Stimulated activated CD8-positive, alpha-beta memory T cell treated with anti-CD3 and anti-CD28 coated beads, Interleukin-12 subunit alpha, Interleukin-12 subunit beta, amount 100 ng/mL, for 4 hours (primary cell): ENCODE data around the gene RAP1GAP2.
A peak's percentile ranks its signal among the peaks of the same experiment; 100 is the strongest.
"Not testable (repeated sequence)": the region's sequence is repeated elsewhere in the genome, so short reads cannot be mapped to it uniquely, and the experiment has no call there.

Experiments used
- DNase-seq: peaks from one replicate; pipeline ENCODE4 v3.0.0-alpha.2; 2020; ENCODE audit warnings: low read depth

RAP1GAP2 gene

DNA sequence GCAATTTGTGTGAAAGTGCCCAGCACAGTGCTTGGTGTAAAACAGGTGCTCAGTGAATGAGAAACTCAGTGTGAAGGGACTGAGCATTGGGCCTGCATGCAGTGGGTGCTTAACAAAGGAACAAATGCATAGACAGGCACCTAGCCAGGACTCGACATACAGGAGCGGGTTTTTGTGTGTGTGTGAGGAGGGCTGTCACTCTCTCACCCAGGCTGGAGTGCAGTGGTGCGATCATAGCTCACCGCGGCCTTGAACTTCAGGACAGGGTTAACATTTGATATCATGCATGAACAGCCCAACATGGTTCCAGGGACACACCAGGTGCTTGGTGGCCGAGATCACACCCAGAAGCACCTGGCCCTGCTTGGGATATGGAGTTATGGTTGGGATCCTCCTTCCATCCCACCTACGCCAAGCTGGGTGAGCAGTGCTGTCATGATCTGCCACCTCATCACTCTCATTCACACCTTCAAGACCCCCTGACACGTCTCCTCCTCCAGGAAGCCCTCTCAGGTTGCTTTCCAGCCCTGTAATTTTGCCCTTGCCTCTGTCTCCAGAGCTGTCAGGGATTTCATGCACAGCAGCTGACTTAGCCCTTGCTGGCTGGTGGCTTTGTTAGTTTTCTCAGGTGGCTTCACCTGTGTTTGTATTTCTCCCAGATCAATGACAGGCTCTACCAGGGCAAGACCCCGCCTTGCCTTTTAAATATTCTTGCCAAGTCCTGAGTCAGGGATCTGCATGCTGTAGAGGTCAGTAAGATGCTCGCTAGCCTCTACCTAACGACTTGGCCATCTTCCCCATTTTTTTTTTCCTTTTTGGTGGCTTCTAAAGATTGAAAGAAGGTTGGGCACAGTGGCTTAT is 200.8 kb downstream of the RAP1GAP2 start:
- no peak for DNase-seq

GRCh38 chr17:2998469-2998901 is 202.2 kb downstream of the RAP1GAP2 start:
- DNase-seq, result not testable (repeated sequence)

- DNase-seq, result no peak
Measured at GRCh38 chr17:3002538-3003295, 206.5 kb downstream of the RAP1GAP2 start.

DNA sequence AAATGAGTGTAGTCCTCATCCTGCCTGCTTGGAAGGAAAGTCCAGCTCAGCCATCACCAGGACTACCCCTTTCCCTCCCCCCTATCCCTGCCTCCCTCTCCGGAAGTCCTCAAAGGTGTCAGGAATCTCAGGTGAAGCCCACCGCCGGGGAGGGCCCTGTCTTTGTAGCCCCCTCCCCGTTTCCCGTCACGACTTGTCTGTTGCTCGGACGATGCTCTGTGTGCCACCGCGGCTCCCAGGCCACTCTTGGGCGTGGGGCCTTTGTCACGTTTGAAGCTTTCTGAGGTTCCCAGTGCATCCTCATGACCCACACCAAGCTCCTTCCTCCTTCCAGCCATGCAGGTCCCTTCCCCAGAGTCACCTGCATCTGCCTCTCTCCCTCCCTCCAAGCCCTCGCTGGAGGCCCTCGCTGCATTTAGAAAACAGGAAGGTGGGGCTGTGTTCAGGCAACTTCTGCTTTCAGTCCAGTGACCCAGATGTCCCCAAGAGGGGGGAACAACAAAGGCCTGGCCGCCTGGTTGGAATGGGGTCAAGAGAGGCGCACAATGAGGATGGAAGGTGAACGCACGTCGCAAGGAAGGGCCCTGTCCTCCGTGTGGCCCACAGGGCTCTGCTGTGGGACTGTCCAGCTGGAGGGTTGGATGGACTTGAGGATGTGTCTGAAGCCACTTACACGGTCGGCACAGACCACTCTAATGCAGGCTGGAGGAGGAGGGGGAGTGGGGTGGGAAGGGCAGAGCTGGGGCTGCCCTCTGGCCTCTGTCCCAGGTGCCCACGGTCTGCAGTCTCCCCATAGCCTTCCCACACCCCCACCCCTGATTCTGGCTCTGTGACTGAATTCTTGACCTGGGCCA is 207.3 kb downstream of the RAP1GAP2 start:
- no peak for DNase-seq

- peak; percentile 22 for DNase-seq
Measured at GRCh38 chr17:3004150-3004801, 208.0 kb downstream of the RAP1GAP2 start.

DNA sequence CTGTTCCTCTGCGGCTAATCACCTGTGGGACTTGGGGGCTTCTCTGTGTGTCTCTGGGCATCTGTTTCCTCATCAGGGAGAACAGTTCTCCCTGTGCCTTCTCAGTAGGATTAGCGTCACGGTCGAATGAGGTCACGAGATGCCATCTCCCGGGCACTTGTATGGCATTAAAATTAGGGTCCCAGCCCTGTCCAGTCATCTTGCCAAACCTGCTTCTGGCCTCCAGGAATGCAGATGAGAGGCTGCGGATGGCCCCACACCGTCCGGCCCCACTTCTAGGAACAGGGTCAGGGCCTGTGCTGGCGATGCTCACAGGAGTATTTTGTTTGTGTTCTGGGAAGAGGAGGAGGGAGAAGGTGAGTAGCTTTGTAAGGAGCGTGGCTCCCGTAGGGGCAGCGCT is 208.7 kb downstream of the RAP1GAP2 start:
- DNase-seq, result no peak

- DNase-seq, result no peak
Measured at GRCh38 chr17:3005696-3006095, 209.5 kb downstream of the RAP1GAP2 start.

GRCh38 chr17:3006801-3007200 is 210.6 kb downstream of the RAP1GAP2 start:
- DNase-seq, result no peak

DNA sequence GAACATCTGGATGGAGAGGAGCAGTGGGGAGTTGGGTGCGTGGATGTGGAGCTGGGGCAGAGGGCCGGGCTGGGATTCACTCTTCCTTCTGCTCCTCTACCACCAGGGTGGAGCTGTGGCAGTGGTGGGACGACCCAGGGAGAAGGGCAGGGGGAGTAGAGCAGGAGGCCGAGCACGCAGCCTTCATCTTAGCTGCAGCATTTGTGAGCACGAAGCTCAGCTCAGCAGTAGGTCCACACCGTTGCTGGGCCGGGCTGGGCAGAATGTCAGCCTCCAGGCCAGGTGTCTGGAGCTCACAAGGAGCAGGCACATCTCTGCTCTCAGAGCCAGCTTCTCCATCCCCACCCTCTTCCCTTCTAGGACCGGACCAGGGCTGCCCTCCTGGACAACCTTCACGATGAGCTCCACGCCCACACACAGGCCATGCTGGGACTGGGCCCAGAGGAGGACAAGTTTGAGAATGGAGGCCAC is 211.4 kb downstream of the RAP1GAP2 start:
- DNase-seq, result no peak

GRCh38 chr17:3008336-3009288 is 212.4 kb downstream of the RAP1GAP2 start:
- no peak for DNase-seq

DNA sequence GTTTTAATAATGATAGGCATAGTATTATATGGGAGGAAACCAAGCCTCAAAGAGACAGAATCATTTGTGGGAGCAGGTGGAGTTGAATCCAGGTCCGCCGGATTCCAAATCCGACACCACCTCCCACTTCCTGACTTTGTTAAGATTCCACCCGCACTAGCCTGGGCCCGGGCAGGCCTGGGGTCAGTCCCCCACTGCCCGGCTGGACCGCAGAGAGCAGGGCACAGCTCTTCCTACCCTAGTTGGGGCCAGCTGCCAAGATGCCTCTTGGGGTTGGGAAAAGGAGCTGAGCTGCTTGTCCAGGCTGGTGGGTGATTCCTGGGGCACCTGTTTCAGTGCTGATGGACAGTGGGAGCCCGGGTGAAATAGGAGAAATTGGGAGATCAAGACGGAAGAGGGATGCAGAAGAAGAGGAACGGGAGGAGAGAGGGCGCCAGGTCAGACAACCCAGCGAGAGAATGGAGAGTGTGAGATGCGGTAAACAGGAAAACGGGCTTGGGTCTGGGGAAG is 213.2 kb downstream of the RAP1GAP2 start:
- DNase-seq, result no peak

DNA sequence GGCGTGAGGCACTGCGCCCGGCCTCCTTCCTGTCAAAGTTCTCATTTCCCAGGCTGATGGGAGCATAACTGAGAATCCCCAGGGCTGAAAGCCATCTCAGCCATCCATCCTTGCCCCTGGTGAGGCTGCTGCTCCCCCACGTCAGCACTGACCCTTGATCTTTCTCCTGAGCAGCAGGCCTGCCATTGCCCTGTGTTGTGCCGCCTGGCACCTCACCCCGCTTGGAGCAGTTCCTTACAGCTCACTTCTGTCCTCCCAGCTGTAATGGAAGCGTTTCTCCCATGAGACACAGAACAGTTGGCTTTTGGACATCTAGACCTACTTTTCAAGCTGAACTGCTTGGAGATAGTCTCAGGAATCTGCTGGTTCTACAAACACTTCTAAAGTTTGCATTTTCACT is 215.7 kb downstream of the RAP1GAP2 start:
- no peak for DNase-seq

DNA sequence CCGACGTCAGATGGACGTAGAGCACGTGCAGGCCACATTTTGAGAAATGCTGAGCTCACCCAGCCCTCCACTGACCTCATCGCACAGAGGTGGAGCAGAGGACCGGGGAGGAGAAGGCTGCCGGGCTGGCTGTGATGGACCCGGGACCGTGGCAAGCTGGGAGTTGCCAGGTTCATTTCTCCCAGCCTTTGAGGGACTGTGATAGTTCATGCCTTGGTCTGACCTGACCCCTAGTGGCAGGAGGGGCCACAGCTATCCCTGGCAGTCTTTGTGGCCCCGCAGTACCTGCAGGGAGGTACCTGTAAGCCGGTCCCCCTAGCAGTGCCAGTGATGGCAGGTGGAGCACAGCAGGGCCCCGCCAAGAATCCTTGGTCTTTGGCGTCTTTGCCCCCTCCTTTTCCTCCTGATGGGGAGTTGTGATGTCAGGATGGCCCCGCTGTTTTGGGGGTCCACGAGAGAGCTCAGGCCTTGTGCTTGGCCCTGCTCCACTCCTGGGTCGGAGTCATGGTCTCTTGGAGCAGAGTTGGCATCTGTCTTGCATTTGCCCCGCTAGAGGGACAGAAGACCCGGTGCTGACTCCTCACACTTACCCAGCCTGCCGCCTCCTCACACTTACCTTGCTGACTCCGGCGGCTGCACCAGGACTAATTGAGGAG is 216.8 kb downstream of the RAP1GAP2 start:
- peak; percentile 27 for DNase-seq

DNA sequence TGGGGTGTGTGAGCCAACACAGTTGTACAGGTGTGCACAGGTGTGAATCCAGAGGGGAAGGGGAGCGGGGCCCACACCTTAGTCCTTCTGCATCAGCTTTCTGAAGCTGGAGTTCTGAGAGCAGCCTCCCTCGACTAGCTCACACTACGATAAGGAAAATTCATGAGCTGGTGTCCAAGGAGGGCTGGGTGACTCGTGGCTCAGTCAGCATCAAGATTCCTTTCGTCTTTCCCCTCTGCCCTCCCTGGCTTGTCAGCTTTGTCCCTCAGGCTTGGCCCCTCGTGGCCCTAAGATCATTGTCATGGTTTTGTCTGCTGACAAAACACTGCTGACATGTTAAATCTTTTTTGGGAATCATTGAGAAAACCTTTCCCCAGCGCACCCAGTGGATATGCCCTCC is 219.7 kb downstream of the RAP1GAP2 start:
- DNase-seq, result no peak

DNA sequence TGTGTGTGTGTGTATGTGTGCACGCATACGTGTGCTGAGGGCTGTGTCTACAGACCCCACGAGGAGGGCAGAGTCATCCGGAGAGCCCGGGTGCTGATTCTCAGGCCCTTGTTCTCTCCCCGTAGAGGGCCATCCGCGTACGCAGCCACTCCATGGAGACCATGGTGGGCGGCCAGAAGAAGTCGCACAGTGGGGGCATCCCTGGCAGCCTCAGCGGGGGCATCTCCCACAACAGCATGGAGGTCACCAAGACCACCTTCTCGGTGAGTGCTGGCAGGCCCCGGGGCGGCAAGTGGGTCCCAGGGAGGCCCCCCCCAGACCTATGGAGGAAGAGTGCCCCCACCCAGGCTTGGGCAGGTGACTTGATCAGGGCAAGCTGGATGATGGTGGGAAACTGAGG is 221.7 kb downstream of the RAP1GAP2 start:
- DNase-seq, result no peak

- DNase-seq, result no peak
Measured at GRCh38 chr17:3019761-3020160, 223.5 kb downstream of the RAP1GAP2 start.

DNA sequence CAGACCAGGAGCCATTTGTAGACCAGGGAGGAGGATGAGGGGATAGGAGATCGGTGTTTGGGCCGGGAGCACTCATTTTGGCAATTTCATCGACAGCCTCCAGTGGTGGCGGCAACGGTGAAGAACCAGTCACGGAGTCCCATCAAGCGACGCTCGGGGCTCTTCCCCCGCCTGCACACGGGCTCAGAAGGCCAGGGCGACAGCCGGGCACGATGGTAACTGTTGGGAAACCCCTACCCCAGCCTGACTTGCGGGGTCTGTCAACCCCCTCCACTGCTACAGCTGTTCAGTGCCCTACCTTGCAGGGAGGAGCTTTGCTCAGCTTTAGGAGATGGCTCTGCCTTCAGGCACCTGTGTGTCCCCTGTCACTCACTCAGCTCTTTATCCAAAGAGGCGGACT is 224.1 kb downstream of the RAP1GAP2 start:
- DNase-seq, result no peak

- no peak for DNase-seq
Measured at GRCh38 chr17:3022197-3022596, 226.0 kb downstream of the RAP1GAP2 start.

- no peak for DNase-seq
Measured at GRCh38 chr17:3024346-3024745, 228.1 kb downstream of the RAP1GAP2 start.
